GM21576 (cell line): Measurements from ENCODE around the gene FAM151A.

Source experiments
- ATAC-seq: cut with Tn5 transposase; IDR thresholded peaks from one replicate; pipeline ENCODE4 v1.9.1; 2021; ENCODE audit warnings: mild to moderate bottlenecking, moderate library complexity; ENCODE audit not compliant: unreplicated experiment

FAM151A gene

GRCh38 chr1:54623216-54624007 lies at the start of gene FAM151A:
Gene FAM151A (minus strand): TSS chr1:54623525. CDS start chr1:54623395, 130 bp downstream.
- no peak for ATAC-seq

- ATAC-seq = peak; percentile 59
These were observed 48.8 kb upstream of the FAM151A start for GRCh38 chr1:54671985-54672608.

GRCh38 chr1:54668567-54668966 lies 45.2 kb upstream of the FAM151A start:
- no peak for ATAC-seq

- no peak for ATAC-seq
These were observed 44.5 kb upstream of the FAM151A start for GRCh38 chr1:54667797-54668196.

GRCh38 chr1:54666333-54666732 lies 43.0 kb upstream of the FAM151A start:
- ATAC-seq = no peak

GRCh38 chr1:54665852-54666251 lies 42.5 kb upstream of the FAM151A start:
- no peak for ATAC-seq

- no peak for ATAC-seq
These were observed 41.0 kb upstream of the FAM151A start for GRCh38 chr1:54664364-54664763.

GRCh38 chr1:54663725-54664124 lies 40.4 kb upstream of the FAM151A start:
- no peak for ATAC-seq

GRCh38 chr1:54658164-54658913 lies 35.0 kb upstream of the FAM151A start:
- no peak for ATAC-seq

GRCh38 chr1:54653036-54653435 lies 29.7 kb upstream of the FAM151A start:
- no peak for ATAC-seq

GRCh38 chr1:54652168-54652567 lies 28.8 kb upstream of the FAM151A start:
- no peak for ATAC-seq

GRCh38 chr1:54651608-54652007 lies 28.3 kb upstream of the FAM151A start:
- no peak for ATAC-seq

- ATAC-seq = no peak
These were observed 27.1 kb upstream of the FAM151A start for GRCh38 chr1:54650417-54650816.

GRCh38 chr1:54649921-54650320 lies 26.6 kb upstream of the FAM151A start:
- ATAC-seq = no peak

GRCh38 chr1:54649130-54649898 lies 26.0 kb upstream of the FAM151A start:
- no peak for ATAC-seq

- no peak for ATAC-seq
These were observed 22.7 kb upstream of the FAM151A start for GRCh38 chr1:54645806-54646676.

- no peak for ATAC-seq
These were observed 20.4 kb upstream of the FAM151A start for GRCh38 chr1:54643736-54644135.

GRCh38 chr1:54640863-54641836 lies 17.8 kb upstream of the FAM151A start, which contains the start of gene MROH7:
Gene MROH7 (plus strand): TSS chr1:54641786. CDS start chr1:54652927, 11,141 bp downstream.
- no peak for ATAC-seq

GRCh38 chr1:54640361-54640760 lies 17.0 kb upstream of the FAM151A start:
- no peak for ATAC-seq
